ENCODE results near the gene RSAD1. TPM values are rescaled to one million over a fixed set of nuclear protein-coding genes. Genes with fewer than 3 reads are reported as not detected.

Gene RSAD1
- total RNA-seq, 1 donor from 2014 or later: 34.4 TPM

- no peak overlapping the region for H3K4me3 Mint-ChIP-seq (ENCODE audit: low read depth)
- peaks cover 3% of the 10 kb centered on the region for H3K36me3 Mint-ChIP-seq (ENCODE audit: insufficient read depth)
- no peak for DNase-seq (ENCODE audit: low spot score, unreplicated experiment)
- H3K9me3 Mint-ChIP-seq (ENCODE audit: low read depth): no peaks in the 10 kb centered on the region
- H3K4me1 Mint-ChIP-seq (ENCODE audit: low read depth): peaks cover 8% of the 10 kb centered on the region
- H3K27me3 Mint-ChIP-seq: no peaks in the 10 kb centered on the region
- no peak overlapping the region for H3K27ac Mint-ChIP-seq
- TF ChIP-seq, protein P1, sequence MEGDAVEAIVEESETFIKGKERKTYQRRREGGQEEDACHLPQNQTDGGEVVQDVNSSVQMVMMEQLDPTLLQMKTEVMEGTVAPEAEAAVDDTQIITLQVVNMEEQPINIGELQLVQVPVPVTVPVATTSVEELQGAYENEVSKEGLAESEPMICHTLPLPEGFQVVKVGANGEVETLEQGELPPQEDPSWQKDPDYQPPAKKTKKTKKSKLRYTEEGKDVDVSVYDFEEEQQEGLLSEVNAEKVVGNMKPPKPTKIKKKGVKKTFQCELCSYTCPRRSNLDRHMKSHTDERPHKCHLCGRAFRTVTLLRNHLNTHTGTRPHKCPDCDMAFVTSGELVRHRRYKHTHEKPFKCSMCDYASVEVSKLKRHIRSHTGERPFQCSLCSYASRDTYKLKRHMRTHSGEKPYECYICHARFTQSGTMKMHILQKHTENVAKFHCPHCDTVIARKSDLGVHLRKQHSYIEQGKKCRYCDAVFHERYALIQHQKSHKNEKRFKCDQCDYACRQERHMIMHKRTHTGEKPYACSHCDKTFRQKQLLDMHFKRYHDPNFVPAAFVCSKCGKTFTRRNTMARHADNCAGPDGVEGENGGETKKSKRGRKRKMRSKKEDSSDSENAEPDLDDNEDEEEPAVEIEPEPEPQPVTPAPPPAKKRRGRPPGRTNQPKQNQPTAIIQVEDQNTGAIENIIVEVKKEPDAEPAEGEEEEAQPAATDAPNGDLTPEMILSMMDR (IDR thresholded peaks at IDR 0.05; ENCODE audit: unreplicated experiment): no peak
These were observed 41.3 kb upstream of the RSAD1 start for GRCh38 chr17:50437409-50437808.

DNA sequence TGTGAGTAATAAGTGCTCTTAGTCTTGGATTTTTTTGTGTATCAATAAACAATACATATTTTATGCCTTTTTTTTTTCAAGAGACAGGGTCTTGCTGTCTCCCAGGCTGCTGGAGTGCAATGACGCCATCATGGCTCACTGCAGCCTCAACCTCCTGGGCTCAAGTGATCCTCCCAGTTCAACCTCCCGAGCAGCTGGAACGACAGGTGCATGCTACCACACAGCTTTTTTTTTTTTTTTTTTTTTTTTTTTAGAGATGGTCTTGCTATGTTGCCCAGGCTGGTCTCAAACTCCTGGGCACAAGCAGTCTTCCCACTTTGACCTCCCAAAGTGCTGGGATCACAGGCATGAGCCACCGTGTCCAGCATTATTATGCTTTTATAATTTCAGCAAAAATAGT lies 39.7 kb upstream of the RSAD1 start:
- Mint-ChIP-seq H3K27ac (no peak overlapping the region), H3K4me1 (ENCODE audit: low read depth) (peaks cover 18% of the 10 kb centered on the region), H3K36me3 (ENCODE audit: insufficient read depth) (peaks cover 3% of the 10 kb centered on the region), H3K27me3 (no peaks in the 10 kb centered on the region), H3K9me3 (ENCODE audit: low read depth) (no peaks in the 10 kb centered on the region), H3K4me3 (ENCODE audit: low read depth) (no peak overlapping the region)
- DNase-seq (ENCODE audit: low spot score, unreplicated experiment): no peak
- TF ChIP-seq, protein P1 (IDR thresholded peaks at IDR 0.05; ENCODE audit: unreplicated experiment): no peak

- DNase-seq (ENCODE audit: low spot score, unreplicated experiment): no peak
- H3K27ac Mint-ChIP-seq: peak overlapping the region; percentile 34
- H3K9me3 Mint-ChIP-seq (ENCODE audit: low read depth): no peaks in the 10 kb centered on the region
- H3K36me3 Mint-ChIP-seq (ENCODE audit: insufficient read depth): peaks cover 2% of the 10 kb centered on the region
- TF ChIP-seq, protein P1 (IDR thresholded peaks at IDR 0.05; ENCODE audit: unreplicated experiment): no peak
- peaks cover 18% of the 10 kb centered on the region for H3K4me1 Mint-ChIP-seq (ENCODE audit: low read depth)
- no peaks in the 10 kb centered on the region for H3K27me3 Mint-ChIP-seq
- no peak overlapping the region for H3K4me3 Mint-ChIP-seq (ENCODE audit: low read depth)
These were observed 38.4 kb upstream of the RSAD1 start for GRCh38 chr17:50440172-50440837.

GRCh38 chr17:50440838-50441829 lies 37.5 kb upstream of the RSAD1 start:
- Mint-ChIP-seq H3K4me3 (ENCODE audit: low read depth) (no peak overlapping the region), H3K36me3 (ENCODE audit: insufficient read depth) (peaks cover 2% of the 10 kb centered on the region), H3K27me3 (no peaks in the 10 kb centered on the region), H3K4me1 (ENCODE audit: low read depth) (peaks cover 18% of the 10 kb centered on the region), H3K9me3 (ENCODE audit: low read depth) (no peaks in the 10 kb centered on the region), H3K27ac (peak overlapping the region; percentile 34)
- DNase-seq (ENCODE audit: low spot score, unreplicated experiment): no peak
- TF ChIP-seq, protein P1 (IDR thresholded peaks at IDR 0.05; ENCODE audit: unreplicated experiment): no peak

DNA sequence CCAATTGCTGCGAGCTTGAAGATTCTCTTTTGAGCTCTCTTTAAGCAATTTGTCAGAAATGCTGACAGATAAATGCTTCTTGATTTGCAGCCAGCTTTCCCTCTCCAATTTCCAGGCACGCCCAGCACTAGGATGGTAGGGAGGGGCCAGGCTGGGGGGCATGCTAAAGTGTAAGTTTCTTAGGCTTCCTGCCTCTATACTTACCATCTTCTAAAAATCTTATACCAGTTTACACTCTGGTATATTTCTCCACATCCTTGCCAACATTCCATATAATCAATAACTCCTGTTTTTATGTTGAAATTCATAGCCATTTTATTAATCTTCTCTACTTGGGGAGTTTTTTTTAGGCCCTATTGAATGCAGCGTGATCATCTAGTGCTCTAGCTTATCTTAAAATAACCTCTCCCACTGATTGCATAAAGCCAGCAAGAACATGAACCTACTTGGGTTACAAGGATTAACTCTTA lies 35.1 kb upstream of the RSAD1 start:
- Mint-ChIP-seq H3K4me1 (ENCODE audit: low read depth) (peaks cover 28% of the 10 kb centered on the region), H3K9me3 (ENCODE audit: low read depth) (no peaks in the 10 kb centered on the region), H3K27ac (no peak overlapping the region), H3K4me3 (ENCODE audit: low read depth) (no peak overlapping the region), H3K36me3 (ENCODE audit: insufficient read depth) (no peaks in the 10 kb centered on the region), H3K27me3 (no peaks in the 10 kb centered on the region)
- DNase-seq (ENCODE audit: low spot score, unreplicated experiment): no peak
- TF ChIP-seq, protein P1 (IDR thresholded peaks at IDR 0.05; ENCODE audit: unreplicated experiment): no peak

All from progenitor cell of endocrine pancreas (in vitro differentiated cells).